GM21737 (cell line): Measurements from ENCODE around the gene OR10V1.

Source experiments
- ATAC-seq: cut with Tn5 transposase; IDR thresholded peaks from one replicate; pipeline ENCODE4 v1.9.1; 2021; ENCODE audit warnings: mild to moderate bottlenecking, moderate library complexity; ENCODE audit not compliant: unreplicated experiment

Gene OR10V1

GRCh38 chr11:59713745-59714144 lies at the start of gene OR10V1:
Gene OR10V1 (minus strand): TSS chr11:59713845. CDS start chr11:59713845, 0 bp downstream.
- no peak for ATAC-seq

- ATAC-seq, result no peak
Measured at GRCh38 chr11:59761993-59762392, 48.3 kb upstream of the OR10V1 start.

GRCh38 chr11:59760771-59761170 lies 47.1 kb upstream of the OR10V1 start:
- no peak for ATAC-seq

GRCh38 chr11:59759900-59760299 lies 46.3 kb upstream of the OR10V1 start:
- no peak for ATAC-seq

- no peak for ATAC-seq
Measured at GRCh38 chr11:59758401-59759037, 44.9 kb upstream of the OR10V1 start.

- ATAC-seq, result no peak
Measured at GRCh38 chr11:59756845-59757244, 43.2 kb upstream of the OR10V1 start.

- ATAC-seq, result no peak
Measured at GRCh38 chr11:59756558-59756840, 42.9 kb upstream of the OR10V1 start.

GRCh38 chr11:59755701-59756557 lies 42.3 kb upstream of the OR10V1 start:
- ATAC-seq, result peak; percentile 5

- peak; percentile 54 for ATAC-seq
Measured at GRCh38 chr11:59754859-59755700, 41.4 kb upstream of the OR10V1 start, which contains the start of gene STX3. Gene STX3 (plus strand): TSS chr11:59755376. CDS start chr11:59755606, 230 bp downstream.

GRCh38 chr11:59754494-59754858 lies 40.8 kb upstream of the OR10V1 start:
- ATAC-seq, result no peak

- ATAC-seq, result peak; percentile 62
Measured at GRCh38 chr11:59753650-59754493, 40.2 kb upstream of the OR10V1 start.

GRCh38 chr11:59746111-59746510 lies 32.5 kb upstream of the OR10V1 start:
- ATAC-seq, result no peak

GRCh38 chr11:59730896-59731565 lies 17.4 kb upstream of the OR10V1 start:
- no peak for ATAC-seq

- no peak for ATAC-seq
Measured at GRCh38 chr11:59729834-59730233, 16.2 kb upstream of the OR10V1 start.

- no peak for ATAC-seq
Measured at GRCh38 chr11:59728913-59729312, 15.3 kb upstream of the OR10V1 start.

- no peak for ATAC-seq
Measured at GRCh38 chr11:59728154-59728553, 14.5 kb upstream of the OR10V1 start.

GRCh38 chr11:59727426-59727825 lies 13.8 kb upstream of the OR10V1 start:
- ATAC-seq, result no peak

GRCh38 chr11:59724066-59724465 lies 10.4 kb upstream of the OR10V1 start:
- no peak for ATAC-seq

- no peak for ATAC-seq
Measured at GRCh38 chr11:59719556-59719955, 5.9 kb upstream of the OR10V1 start.

GRCh38 chr11:59716051-59716450 lies 2.4 kb upstream of the OR10V1 start:
- ATAC-seq, result no peak
